Hypothalamus (tissue), 51 donors: Measurements from ENCODE around the gene ARHGEF6.
"Not testable (repeated sequence)": the region's sequence is repeated elsewhere in the genome, so short reads cannot be mapped to it uniquely, and the experiment has no call there.

Experiments used
- DNase-seq, 51 donors: peaks; one replicate each; lab custom pipeline; 2025; lab: John Stamatoyannopoulos, UW

Gene ARHGEF6, protein sequence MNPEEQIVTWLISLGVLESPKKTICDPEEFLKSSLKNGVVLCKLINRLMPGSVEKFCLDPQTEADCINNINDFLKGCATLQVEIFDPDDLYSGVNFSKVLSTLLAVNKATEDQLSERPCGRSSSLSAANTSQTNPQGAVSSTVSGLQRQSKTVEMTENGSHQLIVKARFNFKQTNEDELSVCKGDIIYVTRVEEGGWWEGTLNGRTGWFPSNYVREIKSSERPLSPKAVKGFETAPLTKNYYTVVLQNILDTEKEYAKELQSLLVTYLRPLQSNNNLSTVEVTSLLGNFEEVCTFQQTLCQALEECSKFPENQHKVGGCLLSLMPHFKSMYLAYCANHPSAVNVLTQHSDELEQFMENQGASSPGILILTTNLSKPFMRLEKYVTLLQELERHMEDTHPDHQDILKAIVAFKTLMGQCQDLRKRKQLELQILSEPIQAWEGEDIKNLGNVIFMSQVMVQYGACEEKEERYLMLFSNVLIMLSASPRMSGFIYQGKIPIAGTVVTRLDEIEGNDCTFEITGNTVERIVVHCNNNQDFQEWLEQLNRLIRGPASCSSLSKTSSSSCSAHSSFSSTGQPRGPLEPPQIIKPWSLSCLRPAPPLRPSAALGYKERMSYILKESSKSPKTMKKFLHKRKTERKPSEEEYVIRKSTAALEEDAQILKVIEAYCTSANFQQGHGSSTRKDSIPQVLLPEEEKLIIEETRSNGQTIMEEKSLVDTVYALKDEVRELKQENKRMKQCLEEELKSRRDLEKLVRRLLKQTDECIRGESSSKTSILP

DNA sequence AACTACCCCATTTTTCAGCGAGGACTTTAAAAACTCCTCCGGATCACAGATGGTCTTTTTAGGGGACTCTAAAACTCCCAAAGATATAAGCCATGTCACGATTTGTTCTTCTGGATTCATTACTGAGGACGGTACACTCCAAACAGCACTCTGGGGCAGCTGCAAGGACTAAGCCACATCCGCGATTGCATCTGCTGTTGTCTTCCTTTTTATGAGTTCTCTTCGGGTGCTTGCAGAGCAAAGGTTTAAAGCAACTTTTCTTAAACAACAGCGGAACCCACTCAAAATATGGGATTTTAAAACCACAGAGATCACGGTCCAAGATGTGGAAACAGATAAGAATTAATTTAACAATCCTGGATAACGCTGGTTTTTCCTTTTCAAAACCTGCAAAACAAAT, at the start of gene ARHGEF6:
Gene ARHGEF6 (minus strand): TSS at position 170 of the 400 bp plus-strand sequence. CDS start 50 bp downstream, at position 120.
- no peak for DNase-seq

DNA sequence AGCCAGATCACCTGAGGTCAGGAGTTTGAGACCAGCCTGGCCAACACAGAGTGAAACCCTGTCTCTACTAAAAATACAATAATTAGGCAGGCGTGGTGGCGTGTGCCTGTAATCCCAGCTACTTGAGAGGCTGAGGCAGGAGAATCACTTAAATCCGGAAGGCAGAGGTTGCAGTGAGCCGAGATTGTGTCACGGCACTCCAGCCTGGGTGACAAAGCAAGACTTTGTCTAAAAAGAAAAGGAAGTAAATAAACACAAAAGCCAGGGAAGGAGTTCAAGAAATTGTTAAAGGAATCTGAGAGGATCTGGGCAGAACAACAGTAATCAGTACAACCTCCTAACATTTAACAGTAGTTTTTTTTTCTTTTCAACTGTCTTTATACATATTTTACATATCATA, 48.7 kb upstream of the ARHGEF6 start:
- no peak for DNase-seq

DNA sequence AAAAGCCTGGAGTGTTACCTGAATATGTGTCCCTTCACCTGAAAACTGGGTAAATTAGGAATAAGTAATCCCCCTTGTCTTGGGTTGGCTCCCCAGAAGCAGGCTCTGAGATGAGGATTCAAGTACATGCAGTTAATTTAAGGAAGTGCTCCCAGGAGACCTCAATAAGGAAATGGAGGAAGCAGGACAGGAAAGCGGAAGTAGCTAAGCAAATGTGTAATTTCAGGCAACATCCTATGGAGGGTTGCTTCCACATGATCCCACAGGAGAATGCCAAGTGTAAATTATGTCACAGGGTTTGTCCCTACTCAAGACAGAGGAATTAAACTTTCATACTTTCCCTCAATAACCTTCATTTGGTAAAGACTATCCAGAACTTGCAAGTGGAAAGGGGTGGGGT, 48.1 kb upstream of the ARHGEF6 start:
- DNase-seq = no peak

DNA sequence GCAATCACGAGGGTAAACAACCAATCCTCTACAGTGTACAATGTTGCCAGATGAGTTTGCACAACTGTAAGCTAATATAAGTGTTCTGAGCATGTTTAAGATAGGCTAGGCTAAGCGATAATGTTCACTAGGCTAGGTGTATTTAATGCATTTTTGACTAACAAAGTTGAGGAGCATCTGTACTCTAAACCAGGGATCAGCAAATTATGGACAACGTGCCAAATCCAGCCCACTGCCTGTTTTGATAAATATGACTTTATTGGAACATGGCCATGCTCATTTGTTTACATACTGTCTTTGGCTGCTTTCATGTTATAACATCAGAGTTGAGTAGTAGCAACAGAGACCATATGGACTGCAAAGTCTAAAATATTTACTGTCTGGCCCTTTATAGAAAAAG, 46.3 kb upstream of the ARHGEF6 start:
- DNase-seq = no peak

DNA sequence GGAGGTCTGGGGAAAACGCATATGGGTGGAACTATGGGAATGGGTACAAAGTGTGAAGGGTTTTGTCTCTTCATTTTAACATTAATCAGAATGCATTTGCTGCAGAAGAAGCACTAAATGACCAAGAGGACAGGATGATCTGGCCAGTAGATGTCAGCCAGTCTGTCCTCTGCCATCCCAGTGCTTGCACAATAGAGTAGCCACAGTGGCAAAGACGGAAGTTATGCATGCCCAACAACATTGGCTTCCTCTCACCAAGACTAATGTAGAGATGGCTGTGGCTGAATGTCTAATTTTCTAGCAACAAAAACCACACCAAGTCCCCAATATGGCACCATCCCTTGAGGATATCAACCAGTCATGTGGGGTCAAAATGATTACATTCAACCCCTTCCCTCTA, 45.0 kb upstream of the ARHGEF6 start:
- DNase-seq = no peak

- DNase-seq = no peak
Observed at GRCh38 chrX:136823175-136823574, 42.4 kb upstream of the ARHGEF6 start.

DNA sequence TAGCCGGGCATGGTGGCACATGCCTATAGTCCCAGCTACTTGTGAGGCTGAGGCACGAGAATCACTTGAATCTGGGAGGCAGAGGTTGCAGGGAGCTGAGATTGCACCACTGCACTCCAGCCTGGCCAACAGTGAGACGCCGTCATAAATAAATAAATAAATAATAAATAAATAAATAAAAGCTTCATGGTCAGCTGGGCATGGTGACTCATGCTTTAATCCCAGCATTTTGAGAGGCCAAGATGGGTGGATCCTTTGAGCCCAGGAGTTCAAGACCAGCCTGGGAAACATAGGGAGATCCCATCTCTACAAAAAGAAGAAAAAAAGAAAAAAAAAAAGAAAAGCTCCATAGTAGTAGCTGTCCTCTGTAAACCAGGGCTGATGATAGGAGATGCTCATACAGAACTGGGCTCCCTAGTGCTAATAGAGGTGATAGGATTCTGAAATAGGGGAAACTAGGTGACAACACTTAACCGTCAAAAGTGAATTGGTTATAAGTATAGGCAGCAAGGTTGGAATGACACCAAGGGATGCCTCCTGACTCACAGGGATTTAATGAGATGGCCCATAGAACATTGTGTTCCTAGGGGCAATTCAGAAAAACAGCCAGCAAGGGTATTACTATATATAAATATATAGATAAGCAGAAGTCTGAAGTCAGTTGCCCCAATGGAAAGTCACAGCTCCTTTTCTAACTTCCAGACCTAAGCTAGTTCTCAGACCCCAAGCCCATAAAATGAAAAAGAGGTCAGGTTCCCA, 41.8 kb upstream of the ARHGEF6 start:
- DNase-seq = no peak

GRCh38 chrX:136819756-136820155, 39.0 kb upstream of the ARHGEF6 start:
- not testable (repeated sequence) for DNase-seq

DNA sequence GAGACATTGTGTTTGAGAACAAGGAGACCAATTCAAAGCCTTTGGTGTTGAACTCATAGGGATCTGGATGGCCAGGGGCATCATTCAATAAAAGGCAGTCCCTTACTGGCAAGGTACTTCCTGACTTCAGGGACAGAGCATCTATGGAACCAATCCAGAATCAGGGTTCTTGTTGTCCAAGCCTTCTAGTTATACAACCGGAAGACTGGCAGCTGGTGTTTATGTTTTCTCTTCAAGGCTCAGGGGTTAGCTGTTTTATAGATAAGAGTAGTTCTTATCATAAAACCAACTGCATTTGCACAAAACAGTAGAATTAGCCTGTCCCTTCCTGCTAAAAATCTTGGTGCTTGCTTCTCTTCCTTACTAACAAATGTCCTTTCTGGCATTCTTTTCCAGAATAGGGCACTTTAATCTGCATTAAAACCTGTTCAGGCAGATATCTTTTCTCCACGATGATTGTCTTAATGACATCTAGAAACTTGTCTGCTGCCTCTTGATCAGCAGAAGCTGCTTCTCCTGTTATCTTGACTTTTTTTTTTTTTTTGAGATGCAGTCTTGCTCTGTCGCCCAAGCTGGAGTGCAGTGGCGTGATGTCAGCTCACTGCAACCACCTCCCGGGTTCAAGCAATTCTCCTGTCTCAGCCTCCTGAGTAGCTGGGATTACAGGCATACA, 38.4 kb upstream of the ARHGEF6 start:
- no peak for DNase-seq

- DNase-seq = no peak
Observed at GRCh38 chrX:136816975-136817374, 36.2 kb upstream of the ARHGEF6 start.

- DNase-seq = no peak
Observed at GRCh38 chrX:136814847-136815750, 34.4 kb upstream of the ARHGEF6 start.

- DNase-seq = no peak
Observed at GRCh38 chrX:136812286-136812685, 31.6 kb upstream of the ARHGEF6 start.

DNA sequence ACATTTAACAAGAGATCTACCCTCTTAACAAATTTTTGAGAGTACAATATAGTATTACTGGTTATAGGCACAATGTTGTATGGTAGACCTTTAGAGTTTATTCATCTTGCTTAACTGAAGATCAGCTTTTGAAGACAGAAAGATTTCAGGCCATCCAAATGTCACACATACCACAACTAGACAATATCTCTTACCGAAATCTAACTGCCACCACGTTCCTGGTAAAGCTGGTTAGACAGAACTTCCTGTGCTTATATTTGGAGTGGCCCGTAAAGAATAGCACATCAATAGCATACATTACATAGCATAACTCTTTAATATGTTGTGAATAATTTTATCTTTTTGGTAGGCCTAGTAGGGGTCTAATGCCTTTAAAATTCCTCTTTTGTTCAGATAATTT, 29.8 kb upstream of the ARHGEF6 start:
- DNase-seq = no peak

- peak in 6 of 51 donors; percentile 0 to 17 (median 4) for DNase-seq
Observed at GRCh38 chrX:136806891-136807410, 26.2 kb upstream of the ARHGEF6 start.

DNA sequence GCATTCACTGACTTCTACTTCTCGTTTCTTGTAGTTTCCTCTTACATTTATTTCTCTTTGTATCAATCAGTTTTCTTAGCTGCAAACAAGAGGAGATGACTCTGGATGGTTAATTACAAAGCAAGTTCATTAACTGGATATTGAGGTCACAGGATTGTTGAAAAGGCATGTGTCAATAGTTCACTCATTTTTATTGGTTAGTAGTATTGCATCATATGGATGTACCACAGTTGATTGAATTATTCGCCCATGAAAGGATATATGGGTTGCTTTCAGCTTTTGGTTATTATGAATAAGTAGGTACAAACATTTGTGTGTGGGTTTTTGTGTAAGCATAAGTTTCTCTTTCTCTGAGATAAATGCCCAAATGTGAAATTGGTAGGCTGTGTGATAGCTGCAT, 21.8 kb upstream of the ARHGEF6 start:
- DNase-seq = no peak

GRCh38 chrX:136797787-136798186, 17.1 kb upstream of the ARHGEF6 start:
- no peak for DNase-seq

- not testable (repeated sequence) for DNase-seq
Observed at GRCh38 chrX:136795132-136795531, 14.4 kb upstream of the ARHGEF6 start.

- DNase-seq = not testable (repeated sequence)
Observed at GRCh38 chrX:136794660-136795059, 13.9 kb upstream of the ARHGEF6 start.

DNA sequence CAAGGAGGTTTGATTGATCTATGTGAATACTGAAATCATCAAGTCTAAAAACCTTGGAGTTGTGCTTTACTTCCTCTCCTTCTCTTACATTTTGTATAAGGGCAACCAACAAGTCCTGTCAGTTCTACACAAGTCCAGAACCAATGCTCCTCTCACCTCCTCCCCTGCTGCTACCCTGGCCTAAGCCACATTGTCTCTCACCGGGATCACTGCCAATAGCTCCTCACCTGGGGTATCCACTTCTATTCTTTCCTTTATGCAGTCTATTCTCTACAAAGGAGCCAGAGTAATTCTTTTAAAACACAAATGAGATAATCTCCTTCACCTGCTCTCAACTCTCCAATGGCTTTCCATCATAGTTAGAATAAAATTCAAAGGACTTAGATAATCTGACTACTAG, 13.3 kb upstream of the ARHGEF6 start:
- no peak for DNase-seq
